Raji (cell line): ENCODE data around the gene STAT3.

ENCODE experiments used
- POLR2A ChIP-seq: IDR thresholded peaks from 2 replicates; pipeline ENCODE4 v1.6.1; 2011; ENCODE audit warnings: low read depth, low read length, control low read depth; ENCODE audit not compliant: insufficient read depth

Gene STAT3

DNA sequence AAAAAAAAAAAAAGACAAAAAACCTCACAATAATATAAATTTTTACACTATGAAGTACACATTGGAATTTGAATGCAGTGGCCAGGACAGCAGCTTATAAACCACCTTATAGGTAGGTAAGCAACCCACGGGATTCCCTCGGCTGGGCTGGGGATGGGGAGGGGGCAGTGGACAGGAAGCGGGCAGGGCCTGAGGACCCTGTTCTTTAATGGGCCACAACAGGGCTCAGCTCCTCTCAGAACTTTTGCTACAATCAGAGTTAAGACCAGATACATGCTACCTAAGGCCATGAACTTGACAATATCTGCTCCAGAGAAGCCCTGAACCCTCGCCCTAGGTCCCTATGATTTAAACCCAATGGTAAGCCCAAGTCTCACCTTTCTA is 74.9 kb downstream of the STAT3 start:
- TF ChIP-seq POLR2A: no peak

DNA sequence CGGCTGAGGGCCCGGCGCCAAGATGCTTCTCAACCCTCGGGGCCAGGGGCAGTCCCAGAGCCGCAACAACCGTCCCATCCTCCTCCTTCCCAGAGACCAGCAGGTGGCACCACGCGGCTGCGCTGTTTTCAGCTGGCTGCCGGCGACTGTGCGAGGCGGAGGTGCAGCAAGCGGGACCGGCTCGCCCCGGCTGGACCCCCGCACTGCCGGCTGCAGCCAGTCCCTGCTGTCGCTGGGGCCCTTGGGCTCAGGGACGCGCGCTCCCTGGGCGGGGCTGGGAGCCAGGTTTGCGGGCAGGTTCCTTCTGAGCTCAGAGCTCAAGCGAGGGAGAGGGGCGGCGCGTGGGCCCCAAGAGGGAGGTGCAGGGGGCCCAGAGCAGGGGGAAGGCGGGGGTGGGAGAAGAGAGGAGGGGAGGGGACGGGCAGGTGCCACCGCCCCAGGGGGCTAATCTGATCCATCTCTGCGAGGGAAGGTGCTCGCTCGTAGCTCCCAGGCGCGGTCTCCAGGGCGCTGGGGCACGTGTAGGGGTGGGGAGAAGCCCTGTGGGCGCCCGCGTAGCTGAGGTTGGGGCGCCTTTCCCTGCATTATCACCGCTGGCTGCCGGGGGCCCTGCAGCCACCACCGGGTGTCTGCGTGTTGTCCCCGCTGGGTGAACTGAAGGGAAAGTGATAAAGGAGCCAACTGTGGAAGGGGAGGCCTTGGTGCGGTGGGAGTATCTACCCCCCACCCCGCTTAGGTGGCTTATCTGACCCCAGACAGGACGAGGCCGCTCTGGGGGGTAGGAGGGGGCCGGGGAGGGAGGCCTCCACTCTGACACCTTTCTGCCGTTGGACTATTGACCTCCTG is 75.7 kb downstream of the STAT3 start:
- TF ChIP-seq POLR2A: no peak

DNA sequence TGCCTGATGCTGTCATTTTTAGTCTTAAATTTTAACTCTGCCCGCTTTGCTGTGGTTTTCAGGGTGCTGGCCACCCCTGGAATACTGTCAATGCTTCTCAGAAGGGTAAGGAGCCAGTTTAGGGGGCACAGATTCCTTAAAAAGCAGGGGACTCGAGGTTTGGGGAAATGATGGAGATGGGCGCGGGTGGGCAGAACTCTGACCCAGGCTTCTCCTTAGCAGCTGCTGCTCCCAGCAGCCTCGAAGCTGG is 76.3 kb downstream of the STAT3 start:
- no peak for TF ChIP-seq POLR2A

DNA sequence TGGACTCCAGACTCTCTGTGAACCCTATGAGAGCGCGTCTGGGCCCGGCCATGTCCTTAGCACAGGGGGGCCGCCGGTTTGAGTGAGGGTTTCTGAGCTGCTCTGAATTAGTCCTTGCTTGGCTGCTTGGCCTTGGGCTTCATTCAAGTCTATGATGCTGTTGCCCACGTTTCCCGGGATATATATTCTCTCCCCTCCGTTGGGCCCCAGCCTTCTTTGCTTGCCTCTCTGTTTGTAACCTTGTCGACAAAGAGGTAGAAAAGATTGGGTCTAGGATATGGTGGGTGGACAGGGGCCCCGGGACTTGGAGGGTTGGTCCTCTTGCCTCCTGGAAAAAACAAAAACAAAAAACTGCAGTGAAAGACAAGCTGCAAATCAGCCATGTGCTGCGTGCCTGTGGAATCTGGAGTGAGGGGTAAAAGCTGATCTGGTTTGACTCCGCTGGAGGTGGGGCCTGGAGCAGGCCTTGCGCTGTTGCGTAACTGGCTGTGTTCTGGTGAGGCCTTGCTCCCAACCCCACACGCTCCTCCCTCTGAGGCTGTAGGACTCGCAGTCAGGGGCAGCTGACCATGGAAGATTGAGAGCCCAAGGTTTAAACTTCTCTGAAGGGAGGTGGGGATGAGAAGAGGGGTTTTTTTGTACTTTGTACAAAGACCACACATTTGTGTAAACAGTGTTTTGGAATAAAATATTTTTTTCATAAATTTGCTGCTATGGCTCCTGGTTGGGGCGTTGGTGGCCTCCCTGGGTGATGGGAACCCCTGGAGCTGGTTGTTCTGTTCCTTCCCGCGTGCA is 76.8 kb downstream of the STAT3 start:
- TF ChIP-seq POLR2A: no peak

DNA sequence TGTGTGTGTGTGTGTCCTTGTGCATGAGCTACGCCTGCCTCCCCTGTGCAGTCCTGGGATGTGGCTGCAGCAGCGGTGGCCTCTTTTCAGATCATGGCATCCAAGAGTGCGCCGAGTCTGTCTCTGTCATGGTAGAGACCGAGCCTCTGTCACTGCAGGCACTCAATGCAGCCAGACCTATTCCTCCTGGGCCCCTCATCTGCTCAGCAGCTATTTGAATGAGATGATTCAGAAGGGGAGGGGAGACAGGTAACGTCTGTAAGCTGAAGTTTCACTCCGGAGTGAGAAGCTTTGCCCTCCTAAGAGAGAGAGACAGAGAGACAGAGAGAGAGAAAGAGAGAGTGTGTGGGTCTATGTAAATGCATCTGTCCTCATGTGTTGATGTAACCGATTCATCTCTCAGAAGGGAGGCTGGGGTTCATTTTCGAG is 77.4 kb downstream of the STAT3 start:
- TF ChIP-seq POLR2A: no peak

DNA sequence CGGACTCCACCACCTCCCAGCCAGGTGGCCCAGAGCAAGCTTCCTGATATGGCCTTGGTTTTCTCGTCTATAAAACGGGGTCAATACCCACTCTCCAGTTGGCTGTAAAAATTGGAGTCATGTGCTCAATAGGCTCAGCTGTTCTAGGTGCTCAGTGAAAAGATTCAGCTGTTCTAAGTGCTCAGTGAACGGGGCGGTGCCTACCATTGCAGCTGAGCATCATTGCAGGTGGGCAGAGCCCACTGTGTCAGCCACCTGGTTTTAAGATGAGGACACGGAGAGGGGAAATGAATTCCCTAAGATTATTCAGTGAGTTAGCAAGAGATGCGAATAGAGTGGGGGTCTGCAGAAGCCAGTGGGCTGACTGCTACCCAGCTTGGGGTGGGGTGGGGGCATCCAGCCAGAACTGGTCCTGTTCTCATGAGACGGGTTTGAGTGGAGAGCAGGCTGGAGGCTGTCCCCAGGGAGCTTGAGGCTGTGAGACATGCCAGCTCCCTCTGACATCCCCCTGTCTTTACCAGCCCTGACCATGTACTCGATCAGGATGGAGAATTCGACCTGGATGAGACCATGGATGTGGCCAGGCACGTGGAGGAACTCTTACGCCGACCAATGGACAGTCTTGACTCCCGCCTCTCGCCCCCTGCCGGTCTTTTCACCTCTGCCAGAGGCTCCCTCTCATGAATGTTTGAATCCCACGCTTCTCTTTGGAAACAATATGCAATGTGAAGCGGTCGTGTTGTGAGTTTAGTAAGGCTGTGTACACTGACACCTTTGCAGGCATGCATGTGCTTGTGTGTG is 78.1 kb downstream of the STAT3 start:
- no peak for TF ChIP-seq POLR2A

DNA sequence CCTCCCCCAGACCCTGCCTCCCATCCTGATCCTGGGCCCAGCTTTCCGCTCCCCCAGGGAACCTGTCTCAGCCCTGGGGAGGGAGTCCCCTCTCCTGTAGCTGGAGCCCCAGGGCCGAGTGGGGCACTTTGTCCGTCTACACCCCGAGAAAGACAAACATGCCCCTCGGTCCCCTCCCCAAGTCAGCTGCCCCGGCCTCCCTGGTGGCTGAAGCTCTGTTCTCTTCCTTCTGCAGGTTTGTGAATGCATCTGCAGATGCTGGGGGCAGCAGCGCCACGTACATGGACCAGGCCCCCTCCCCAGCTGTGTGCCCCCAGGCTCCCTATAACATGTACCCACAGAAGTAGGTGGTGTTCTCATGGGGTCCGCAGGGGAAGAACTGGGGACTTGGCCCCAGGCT is 79.1 kb downstream of the STAT3 start:
- no peak for TF ChIP-seq POLR2A

DNA sequence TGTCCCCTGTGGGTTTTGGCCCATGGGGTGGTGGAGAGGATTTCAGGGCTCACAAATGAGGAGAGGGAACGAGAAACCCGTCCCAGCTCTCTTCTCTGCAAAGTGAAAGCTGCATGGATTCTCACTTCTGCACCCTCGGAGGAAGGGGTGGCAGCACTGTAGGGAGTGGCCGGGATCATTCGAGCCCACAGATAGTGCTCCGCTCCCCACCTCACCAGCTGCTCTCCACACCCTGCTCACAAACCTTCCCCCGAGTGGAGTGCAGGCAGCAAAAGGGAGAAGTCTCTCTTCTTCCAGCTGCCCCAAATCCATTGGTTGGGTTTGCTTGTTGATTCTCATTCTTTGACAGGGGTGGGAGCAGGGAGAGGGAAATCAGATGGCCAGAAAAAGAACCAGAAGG is 79.8 kb downstream of the STAT3 start:
- TF ChIP-seq POLR2A: no peak

DNA sequence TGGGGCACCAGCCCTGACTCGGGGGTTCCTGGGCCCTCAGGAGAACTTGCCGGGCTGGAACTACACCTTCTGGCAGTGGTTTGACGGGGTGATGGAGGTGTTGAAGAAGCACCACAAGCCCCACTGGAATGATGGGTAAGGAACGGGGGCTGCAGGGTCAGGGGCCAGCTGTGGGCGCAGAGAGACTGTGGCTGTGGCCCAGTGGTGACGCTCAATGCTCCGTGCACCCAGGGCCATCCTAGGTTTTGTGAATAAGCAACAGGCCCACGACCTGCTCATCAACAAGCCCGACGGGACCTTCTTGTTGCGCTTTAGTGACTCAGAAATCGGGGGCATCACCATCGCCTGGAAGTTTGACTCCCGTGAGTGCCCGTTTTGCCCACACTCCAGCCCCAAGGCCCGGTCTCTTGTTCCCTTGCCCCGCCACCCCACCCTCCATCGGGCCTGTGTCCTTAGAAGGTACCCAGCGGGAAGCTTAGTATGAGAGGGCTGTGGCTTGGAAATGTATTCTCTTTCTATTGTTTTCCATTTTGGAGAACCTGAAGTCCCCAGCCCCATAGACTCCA is 80.8 kb downstream of the STAT3 start:
- no peak for TF ChIP-seq POLR2A

DNA sequence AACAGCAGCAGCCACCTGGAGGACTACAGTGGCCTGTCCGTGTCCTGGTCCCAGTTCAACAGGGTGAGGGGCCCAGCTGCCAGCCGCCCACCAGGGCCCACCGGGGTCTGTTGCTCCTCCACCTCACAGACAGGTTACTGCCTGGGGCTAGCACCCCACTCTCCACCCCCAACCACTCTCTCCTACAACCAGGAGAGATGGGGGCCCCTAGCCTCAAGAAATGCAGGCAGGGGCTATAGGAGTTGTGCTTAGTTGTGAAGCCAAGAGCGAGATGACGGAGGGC is 81.9 kb downstream of the STAT3 start:
- no peak for TF ChIP-seq POLR2A

DNA sequence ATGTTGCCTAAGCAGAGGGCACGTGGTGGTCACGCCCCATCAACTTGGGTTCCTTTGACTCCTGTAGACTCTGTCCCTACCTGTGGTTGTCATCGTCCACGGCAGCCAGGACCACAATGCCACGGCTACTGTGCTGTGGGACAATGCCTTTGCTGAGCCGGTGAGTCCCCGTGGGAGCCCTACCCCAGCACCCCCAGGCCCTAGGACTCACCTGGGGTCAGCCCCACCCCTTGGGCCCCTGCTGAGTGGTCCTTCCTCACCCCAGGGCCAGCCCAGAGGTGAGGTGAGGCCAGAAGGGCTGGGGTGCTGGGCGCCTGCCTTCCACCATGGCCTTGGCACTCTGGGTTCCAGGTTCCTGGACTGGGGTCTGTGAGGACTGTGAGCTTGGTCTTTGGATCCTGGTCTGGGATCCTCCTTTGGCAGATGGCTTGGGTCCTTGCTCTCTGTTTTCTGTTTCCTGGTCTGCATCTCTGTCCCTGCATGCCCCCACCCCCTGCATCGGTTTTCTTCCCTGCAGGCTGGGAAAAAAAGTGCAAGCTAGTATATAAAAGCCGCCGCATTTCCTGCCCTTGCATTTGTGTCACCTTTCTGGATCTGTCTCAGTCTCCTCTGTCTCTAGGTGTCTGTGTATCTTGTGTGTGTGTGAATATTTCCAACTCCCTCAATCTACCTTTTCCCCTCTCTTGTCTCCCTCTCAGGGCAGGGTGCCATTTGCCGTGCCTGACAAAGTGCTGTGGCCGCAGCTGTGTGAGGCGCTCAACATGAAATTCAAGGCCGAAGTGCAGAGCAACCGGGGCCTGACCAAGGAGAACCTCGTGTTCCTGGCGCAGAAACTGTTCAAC is 82.5 kb downstream of the STAT3 start:
- TF ChIP-seq POLR2A: no peak

DNA sequence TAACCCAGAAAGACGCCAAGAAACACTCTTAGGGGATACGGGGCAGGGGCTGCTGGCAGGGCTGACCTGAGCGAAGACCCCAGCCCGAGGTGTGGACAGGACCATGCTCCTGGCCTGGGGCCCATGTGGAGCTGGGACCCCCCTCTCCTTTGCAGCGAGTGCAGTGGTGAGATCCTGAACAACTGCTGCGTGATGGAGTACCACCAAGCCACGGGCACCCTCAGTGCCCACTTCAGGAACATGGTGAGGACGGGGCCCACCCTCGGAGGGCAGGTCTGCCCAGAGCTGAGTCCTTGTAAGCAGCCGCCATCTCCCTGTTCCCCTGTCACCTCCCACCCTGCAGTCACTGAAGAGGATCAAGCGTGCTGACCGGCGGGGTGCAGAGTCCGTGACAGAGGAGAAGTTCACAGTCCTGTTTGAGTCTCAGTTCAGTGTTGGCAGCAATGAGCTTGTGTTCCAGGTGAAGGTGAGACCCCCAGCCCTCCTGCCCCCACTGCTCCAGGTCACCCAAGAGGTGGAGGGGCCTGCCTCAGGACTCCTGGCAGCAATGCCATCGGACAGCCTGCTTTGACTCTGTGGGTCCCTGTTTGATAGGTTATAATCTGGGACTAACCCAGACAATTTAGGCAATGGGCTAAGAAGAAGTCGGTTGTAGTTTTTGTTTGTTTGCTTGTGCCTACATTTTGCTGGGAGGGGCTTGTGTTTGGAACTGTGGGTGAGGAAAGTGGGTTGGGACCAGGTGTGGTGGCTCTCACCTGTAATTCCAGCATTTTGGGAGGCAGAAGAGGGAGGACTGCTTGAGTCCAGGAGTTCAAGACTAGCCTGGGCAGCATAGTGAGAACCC is 83.8 kb downstream of the STAT3 start:
- TF ChIP-seq POLR2A: no peak

DNA sequence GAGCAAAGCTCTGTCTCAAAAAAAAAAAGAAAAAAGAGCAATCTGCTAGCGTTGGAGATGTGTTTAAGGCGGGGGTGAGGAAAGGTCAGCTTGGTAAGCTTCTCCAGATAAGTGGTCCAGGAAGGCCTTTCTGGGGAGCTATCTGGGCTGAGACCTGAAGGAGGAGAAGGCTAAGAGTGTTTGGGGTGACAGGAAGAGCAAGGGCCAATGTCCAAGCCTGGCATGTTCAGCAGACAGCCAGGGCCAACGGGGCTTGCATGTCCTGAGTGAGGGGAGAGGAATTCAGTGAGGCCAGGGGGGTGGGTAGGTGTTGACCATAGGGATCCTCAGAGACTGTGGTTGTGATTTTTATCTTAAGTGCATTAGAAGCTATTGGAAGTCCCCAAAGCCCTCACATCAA is 84.5 kb downstream of the STAT3 start:
- TF ChIP-seq POLR2A: no peak

DNA sequence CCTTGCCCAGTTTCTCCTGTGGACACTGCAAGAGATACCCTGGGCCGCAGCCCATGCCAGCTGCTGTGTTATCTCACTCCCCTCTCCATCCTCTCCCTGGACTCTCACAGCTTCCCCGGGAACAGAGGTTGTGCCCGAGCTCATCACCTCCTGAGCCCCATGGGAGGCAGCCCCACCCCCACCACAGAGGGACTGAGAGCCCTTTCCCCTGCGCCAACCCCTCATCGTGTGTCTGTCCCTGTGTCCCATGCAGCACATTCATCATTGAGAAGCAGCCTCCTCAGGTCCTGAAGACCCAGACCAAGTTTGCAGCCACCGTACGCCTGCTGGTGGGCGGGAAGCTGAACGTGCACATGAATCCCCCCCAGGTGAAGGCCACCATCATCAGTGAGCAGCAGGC is 87.2 kb downstream of the STAT3 start:
- TF ChIP-seq POLR2A: no peak

DNA sequence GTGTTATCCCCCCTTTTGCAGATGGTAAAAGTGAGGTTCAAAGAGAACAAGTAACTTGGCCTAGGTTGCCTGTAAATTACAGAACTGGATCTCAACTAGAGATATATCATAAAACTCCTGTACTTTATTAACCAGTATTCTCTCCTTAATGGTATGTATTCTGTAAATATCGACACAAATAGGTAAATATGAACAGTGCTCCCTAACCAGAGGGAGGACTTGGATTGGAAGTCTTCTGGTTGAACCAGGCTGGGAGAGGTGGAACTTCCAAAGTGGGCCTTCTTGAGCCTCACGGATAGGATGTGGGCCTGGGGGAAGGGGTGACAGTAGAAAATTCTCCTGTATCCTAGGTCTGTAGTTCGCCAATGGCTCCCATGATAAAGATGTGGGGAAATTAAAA is 92.2 kb downstream of the STAT3 start:
- no peak for TF ChIP-seq POLR2A
